Choroid plexus epithelial cell (primary cell): ENCODE results near the gene CALML3.

ENCODE experiments used
- DNase-seq: peaks from one replicate; pipeline ENCODE4 v3.0.0-alpha.2; 2010; ENCODE audit warnings: low read depth
- H3K4me3 ChIP-seq: 2 replicates; pipeline ENCODE4 v1.5.1; 2011; ENCODE audit warnings: low read depth, mild to moderate bottlenecking, control low read depth, low read length, moderate library complexity
- CTCF ChIP-seq: conservative IDR thresholded peaks from 2 replicates; pipeline ENCODE4 v1.5.1; 2011; ENCODE audit warnings: low read depth, mild to moderate bottlenecking, control low read depth, inconsistent platforms, low read length, moderate library complexity

The CALML3 gene

GRCh38 chr10:5522913-5523560 is 1.7 kb upstream of the CALML3 start:
- no peak for DNase-seq
- H3K4me3 ChIP-seq, result no peak overlapping the region
- TF ChIP-seq CTCF, result no peak

GRCh38 chr10:5523796-5524574 is 776 bp upstream of the CALML3 start:
- no peak for TF ChIP-seq CTCF
- no peak overlapping the region for H3K4me3 ChIP-seq
- DNase-seq, result no peak

GRCh38 chr10:5525561-5526341 is 990 bp downstream of the CALML3 start:
- no peak for TF ChIP-seq CTCF
- DNase-seq, result no peak
- no peak overlapping the region for H3K4me3 ChIP-seq

GRCh38 chr10:5526691-5527331 is 2.0 kb downstream of the CALML3 start:
- no peak for TF ChIP-seq CTCF
- DNase-seq, result no peak
- H3K4me3 ChIP-seq, result no peak overlapping the region

- DNase-seq, result no peak
- H3K4me3 ChIP-seq, result no peak overlapping the region
- TF ChIP-seq CTCF, result no peak
Measured at GRCh38 chr10:5527332-5528200, 2.8 kb downstream of the CALML3 start.

GRCh38 chr10:5528989-5529701 is 4.4 kb downstream of the CALML3 start:
- H3K4me3 ChIP-seq, result no peak overlapping the region
- DNase-seq, result no peak
- no peak for TF ChIP-seq CTCF
